ENCODE results near the gene DOK4.

DNA sequence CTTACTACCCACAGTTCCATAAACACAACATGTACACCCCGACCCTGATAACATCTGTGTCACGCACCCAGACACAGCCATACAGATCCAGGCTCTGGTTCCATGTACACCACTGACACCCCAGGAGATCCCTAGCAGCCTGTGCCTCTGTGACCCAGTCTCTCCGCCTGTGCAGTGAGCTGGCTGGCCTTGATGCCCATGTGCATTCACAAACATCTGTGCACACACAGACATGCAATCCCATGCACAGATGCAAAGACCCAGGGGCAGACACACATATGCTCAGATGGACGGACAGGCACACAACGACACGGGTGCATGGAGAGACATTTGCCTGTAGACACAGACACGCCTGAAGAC is 46.0 kb upstream of the DOK4 start:
- TF ChIP-seq, protein P1, sequence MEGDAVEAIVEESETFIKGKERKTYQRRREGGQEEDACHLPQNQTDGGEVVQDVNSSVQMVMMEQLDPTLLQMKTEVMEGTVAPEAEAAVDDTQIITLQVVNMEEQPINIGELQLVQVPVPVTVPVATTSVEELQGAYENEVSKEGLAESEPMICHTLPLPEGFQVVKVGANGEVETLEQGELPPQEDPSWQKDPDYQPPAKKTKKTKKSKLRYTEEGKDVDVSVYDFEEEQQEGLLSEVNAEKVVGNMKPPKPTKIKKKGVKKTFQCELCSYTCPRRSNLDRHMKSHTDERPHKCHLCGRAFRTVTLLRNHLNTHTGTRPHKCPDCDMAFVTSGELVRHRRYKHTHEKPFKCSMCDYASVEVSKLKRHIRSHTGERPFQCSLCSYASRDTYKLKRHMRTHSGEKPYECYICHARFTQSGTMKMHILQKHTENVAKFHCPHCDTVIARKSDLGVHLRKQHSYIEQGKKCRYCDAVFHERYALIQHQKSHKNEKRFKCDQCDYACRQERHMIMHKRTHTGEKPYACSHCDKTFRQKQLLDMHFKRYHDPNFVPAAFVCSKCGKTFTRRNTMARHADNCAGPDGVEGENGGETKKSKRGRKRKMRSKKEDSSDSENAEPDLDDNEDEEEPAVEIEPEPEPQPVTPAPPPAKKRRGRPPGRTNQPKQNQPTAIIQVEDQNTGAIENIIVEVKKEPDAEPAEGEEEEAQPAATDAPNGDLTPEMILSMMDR (IDR thresholded peaks at IDR 0.05), result no peak
- no peak for TF ChIP-seq POLR2A (IDR thresholded peaks at IDR 0.05)

All from uterus (tissue), 2 donors.